ENCODE measurements around the gene TOP1. TPM values are rescaled to one million over a fixed set of nuclear protein-coding genes. Genes with fewer than 3 reads are reported as not detected.

TOP1 gene
- total and polyA plus RNA-seq, 9 of the 15 experiments (the other 6 are each of a cell fraction or from before 2014, with no cell fraction given) = 26.4 to 127 (median 39.6) TPM

DNA sequence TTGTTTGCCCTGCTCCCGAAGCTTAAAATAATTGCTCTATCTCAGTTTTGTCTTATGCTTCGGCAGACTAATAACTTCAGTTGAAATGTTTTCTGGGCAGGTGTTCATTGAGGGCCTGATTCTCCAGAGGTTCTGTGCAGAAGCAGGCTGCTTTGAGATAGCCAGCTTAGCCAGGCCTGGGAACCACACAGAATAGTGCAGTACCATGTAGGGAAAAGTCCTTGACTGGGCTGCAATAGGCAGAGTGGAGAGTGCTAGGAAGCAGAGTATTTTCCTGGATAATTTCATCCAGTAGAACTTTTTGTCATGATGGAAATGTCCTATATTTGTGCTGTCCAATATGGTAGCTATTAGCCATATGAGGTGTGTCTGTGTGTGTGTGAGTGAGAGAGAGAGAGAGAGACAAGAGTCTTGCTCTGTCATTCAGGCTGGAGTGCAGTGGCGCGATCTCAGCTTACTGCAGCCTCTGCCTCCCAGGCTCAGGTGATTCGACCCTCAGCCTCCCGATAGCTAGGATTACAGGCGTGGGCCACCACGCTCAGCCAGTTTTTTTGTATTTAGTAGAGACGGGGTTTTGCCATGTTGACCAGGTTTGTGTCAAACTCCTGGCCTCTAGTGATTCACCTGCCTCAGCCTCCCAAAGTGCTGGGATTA lies 15.9 kb downstream of the TOP1 start (continued):
- TF ChIP-seq, protein P1, sequence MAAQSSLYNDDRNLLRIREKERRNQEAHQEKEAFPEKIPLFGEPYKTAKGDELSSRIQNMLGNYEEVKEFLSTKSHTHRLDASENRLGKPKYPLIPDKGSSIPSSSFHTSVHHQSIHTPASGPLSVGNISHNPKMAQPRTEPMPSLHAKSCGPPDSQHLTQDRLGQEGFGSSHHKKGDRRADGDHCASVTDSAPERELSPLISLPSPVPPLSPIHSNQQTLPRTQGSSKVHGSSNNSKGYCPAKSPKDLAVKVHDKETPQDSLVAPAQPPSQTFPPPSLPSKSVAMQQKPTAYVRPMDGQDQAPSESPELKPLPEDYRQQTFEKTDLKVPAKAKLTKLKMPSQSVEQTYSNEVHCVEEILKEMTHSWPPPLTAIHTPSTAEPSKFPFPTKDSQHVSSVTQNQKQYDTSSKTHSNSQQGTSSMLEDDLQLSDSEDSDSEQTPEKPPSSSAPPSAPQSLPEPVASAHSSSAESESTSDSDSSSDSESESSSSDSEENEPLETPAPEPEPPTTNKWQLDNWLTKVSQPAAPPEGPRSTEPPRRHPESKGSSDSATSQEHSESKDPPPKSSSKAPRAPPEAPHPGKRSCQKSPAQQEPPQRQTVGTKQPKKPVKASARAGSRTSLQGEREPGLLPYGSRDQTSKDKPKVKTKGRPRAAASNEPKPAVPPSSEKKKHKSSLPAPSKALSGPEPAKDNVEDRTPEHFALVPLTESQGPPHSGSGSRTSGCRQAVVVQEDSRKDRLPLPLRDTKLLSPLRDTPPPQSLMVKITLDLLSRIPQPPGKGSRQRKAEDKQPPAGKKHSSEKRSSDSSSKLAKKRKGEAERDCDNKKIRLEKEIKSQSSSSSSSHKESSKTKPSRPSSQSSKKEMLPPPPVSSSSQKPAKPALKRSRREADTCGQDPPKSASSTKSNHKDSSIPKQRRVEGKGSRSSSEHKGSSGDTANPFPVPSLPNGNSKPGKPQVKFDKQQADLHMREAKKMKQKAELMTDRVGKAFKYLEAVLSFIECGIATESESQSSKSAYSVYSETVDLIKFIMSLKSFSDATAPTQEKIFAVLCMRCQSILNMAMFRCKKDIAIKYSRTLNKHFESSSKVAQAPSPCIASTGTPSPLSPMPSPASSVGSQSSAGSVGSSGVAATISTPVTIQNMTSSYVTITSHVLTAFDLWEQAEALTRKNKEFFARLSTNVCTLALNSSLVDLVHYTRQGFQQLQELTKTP (IDR thresholded peaks at IDR 0.05; ENCODE audit: low read depth in 1 of 2, partially characterized antibody in 2 of 2) = peak in 1 of 2 experiments; percentile 26
- TF ChIP-seq FOXK2 (conservative IDR thresholded peaks at IDR 0.05 in 1 of 2, IDR thresholded peaks at IDR 0.05 in 1 of 2; ENCODE audit: low read depth in 2 of 2) (peak in 1 of 2 experiments; percentile 28; a peak in 1 of 4 replicates), PTBP1 (IDR thresholded peaks at IDR 0.05; ENCODE audit: low read depth, low read length) (no peak), KAT8 (IDR thresholded peaks at IDR 0.05; ENCODE audit: low read depth) (no peak), MYBL2 (IDR thresholded peaks at IDR 0.05; ENCODE audit: low read depth) (no peak), MYBL2 (CRISPR knock-in tag; IDR thresholded peaks at IDR 0.05; ENCODE audit: borderline replicate concordance) (no peak), ZNF75A (CRISPR knock-in tag; IDR thresholded peaks at IDR 0.05) (no peak), HDGF (IDR thresholded peaks at IDR 0.05) (0 out of 2 replicates have a peak, but pooled peaks have one; percentile 36), DPF2 (IDR thresholded peaks at IDR 0.05) (peak; percentile 64), NFE2 (IDR thresholded peaks at IDR 0.05; ENCODE audit: low read depth) (peak; percentile 59), MTF1 (CRISPR knock-in tag; IDR thresholded peaks at IDR 0.05; ENCODE audit: borderline replicate concordance) (no peak)
- TF ChIP-seq, protein P2, sequence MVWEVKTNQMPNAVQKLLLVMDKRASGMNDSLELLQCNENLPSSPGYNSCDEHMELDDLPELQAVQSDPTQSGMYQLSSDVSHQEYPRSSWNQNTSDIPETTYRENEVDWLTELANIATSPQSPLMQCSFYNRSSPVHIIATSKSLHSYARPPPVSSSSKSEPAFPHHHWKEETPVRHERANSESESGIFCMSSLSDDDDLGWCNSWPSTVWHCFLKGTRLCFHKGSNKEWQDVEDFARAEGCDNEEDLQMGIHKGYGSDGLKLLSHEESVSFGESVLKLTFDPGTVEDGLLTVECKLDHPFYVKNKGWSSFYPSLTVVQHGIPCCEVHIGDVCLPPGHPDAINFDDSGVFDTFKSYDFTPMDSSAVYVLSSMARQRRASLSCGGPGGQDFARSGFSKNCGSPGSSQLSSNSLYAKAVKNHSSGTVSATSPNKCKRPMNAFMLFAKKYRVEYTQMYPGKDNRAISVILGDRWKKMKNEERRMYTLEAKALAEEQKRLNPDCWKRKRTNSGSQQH (CRISPR knock-in tag; IDR thresholded peaks at IDR 0.05) = 0 out of 2 replicates have a peak, but pooled peaks have one; percentile 27
- TF ChIP-seq, protein P3, sequence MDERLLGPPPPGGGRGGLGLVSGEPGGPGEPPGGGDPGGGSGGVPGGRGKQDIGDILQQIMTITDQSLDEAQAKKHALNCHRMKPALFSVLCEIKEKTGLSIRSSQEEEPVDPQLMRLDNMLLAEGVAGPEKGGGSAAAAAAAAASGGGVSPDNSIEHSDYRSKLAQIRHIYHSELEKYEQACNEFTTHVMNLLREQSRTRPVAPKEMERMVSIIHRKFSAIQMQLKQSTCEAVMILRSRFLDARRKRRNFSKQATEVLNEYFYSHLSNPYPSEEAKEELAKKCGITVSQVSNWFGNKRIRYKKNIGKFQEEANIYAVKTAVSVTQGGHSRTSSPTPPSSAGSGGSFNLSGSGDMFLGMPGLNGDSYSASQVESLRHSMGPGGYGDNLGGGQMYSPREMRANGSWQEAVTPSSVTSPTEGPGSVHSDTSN (CRISPR knock-in tag; IDR thresholded peaks at IDR 0.05; ENCODE audit: low read depth) = no peak
- TF ChIP-seq, protein P3 (tag; conservative IDR thresholded peaks at IDR 0.05; ENCODE audit: low read depth) = peak; percentile 51; the same call in 1 of the 2 replicates
- TF ChIP-seq, protein P4, sequence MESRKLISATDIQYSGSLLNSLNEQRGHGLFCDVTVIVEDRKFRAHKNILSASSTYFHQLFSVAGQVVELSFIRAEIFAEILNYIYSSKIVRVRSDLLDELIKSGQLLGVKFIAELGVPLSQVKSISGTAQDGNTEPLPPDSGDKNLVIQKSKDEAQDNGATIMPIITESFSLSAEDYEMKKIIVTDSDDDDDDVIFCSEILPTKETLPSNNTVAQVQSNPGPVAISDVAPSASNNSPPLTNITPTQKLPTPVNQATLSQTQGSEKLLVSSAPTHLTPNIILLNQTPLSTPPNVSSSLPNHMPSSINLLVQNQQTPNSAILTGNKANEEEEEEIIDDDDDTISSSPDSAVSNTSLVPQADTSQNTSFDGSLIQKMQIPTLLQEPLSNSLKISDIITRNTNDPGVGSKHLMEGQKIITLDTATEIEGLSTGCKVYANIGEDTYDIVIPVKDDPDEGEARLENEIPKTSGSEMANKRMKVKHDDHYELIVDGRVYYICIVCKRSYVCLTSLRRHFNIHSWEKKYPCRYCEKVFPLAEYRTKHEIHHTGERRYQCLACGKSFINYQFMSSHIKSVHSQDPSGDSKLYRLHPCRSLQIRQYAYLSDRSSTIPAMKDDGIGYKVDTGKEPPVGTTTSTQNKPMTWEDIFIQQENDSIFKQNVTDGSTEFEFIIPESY (CRISPR knock-in tag; IDR thresholded peaks at IDR 0.05) = 0 out of 2 replicates have a peak, but pooled peaks have one; percentile 25
- TF ChIP-seq, protein P5, sequence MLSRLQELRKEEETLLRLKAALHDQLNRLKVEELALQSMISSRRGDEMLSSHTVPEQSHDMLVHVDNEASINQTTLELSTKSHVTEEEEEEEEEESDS (CRISPR knock-in tag; IDR thresholded peaks at IDR 0.05) = no peak
